Activated T-helper 17 cell treated with anti-CD3 and anti-CD28 coated beads, Interleukin-2, amount 50 U/mL, for 72 hours (primary cell): ENCODE measurements around the gene PTPRD. TPM values are rescaled to one million over a fixed set of nuclear protein-coding genes. Genes with fewer than 3 reads are reported as not detected.

Experiments used
- ATAC-seq: fragments of 150-1000 bp; cut with Tn5 transposase; replicated peaks from 2 replicates; pipeline ENCODE4 v1.10.0; 2021; ENCODE audit warnings: mild to moderate bottlenecking, moderate library complexity
- H3K27ac Mint-ChIP-seq: one replicate; pipeline ENCODE4 v1.8.0; 2022; ENCODE audit warnings: mixed read lengths
- H3K27me3 Mint-ChIP-seq: one replicate; pipeline ENCODE4 v1.8.0; 2022; ENCODE audit warnings: mixed read lengths
- H3K36me3 Mint-ChIP-seq: one replicate; pipeline ENCODE4 v1.8.0; 2022; ENCODE audit warnings: low read depth, mild to moderate bottlenecking, mixed read lengths
- H3K4me1 Mint-ChIP-seq: one replicate; pipeline ENCODE4 v1.8.0; 2022; ENCODE audit warnings: mixed read lengths
- H3K4me3 Mint-ChIP-seq: one replicate; pipeline ENCODE4 v1.8.0; 2022; ENCODE audit warnings: mild to moderate bottlenecking, mixed read lengths
- H3K9me3 Mint-ChIP-seq: one replicate; pipeline ENCODE4 v1.8.0; 2022; ENCODE audit warnings: mixed read lengths
- total RNA-seq, 2 donors: library from RNA; stranded (reverse); gene quantifications; one replicate each; pipeline ENCODE4 v1.2.3, GENCODE V29; 2022

PTPRD gene
- total RNA-seq, 2 donors from 2014 or later = 0.04 TPM; not detected in 1

DNA sequence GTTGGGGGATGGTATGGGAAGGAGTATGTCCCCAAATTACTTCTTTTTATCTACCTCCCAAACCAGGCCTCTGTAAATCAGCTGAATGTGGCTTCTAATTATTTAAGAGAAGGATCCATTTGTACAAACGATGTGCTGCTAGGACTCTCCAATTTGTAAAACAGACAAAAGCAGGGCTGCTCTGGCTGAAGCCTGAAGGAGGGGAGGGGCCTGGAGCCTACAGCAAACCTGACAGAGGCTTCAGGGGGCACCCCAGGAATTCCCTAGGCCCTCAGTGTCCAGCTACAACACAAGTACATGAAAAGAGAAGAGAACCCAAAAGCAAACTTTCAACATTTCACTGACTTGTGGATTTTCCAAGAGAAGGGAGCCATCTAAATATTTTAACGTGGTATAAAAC, 1873.9 kb downstream of the PTPRD start:
- Mint-ChIP-seq H3K4me3 (no peak overlapping the region), H3K4me1 (no peaks in the 10 kb centered on the region), H3K36me3 (no peaks in the 10 kb centered on the region), H3K27me3 (no peaks in the 10 kb centered on the region), H3K9me3 (no peaks in the 10 kb centered on the region), H3K27ac (no peak overlapping the region)
- ATAC-seq = no peak

DNA sequence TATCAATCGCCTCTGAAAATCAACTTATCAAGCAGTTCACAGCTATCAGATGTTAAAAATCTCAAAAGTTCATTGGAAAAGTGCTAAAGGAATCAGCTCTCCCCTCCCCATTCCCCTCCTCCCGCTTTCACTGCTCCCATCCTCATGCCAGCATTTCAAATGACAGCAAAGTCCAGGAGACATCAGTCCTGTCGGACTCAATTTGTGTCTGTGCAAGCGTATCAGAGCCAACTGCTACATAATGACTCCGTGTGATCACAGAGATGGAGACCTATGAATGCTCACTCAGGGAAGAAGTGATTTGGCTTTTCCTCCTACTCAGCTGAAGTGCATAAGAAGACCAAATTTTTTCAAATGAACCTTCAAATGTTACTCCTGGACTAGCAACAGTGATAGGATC, 1876.0 kb downstream of the PTPRD start:
- no peaks in the 10 kb centered on the region for H3K27me3 Mint-ChIP-seq
- no peaks in the 10 kb centered on the region for H3K9me3 Mint-ChIP-seq
- ATAC-seq = no peak
- no peaks in the 10 kb centered on the region for H3K36me3 Mint-ChIP-seq
- H3K4me3 Mint-ChIP-seq = no peak overlapping the region
- no peaks in the 10 kb centered on the region for H3K4me1 Mint-ChIP-seq
- no peak overlapping the region for H3K27ac Mint-ChIP-seq

DNA sequence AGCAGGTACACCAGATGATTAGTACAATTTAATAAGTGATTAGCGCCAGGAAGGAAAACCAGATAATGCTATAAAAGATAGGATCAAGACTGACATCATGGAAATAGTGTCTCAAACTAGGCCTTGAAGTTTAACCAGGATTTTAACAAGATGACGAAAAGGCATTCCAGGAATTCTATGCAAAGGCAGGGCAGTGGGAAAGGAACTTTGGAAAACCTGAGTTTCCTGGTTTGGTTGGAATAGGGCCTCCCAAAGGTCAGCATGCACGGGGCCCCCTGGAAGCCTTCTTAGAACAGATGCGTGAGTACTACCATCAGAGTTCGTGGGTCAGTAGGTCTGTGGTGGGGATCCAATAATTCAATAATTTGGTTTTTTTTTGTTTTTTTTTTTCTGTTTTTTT, 1878.0 kb downstream of the PTPRD start:
- no peak for ATAC-seq
- H3K27me3 Mint-ChIP-seq = no peaks in the 10 kb centered on the region
- H3K9me3 Mint-ChIP-seq = no peaks in the 10 kb centered on the region
- H3K27ac Mint-ChIP-seq = no peak overlapping the region
- H3K4me1 Mint-ChIP-seq = no peaks in the 10 kb centered on the region
- H3K36me3 Mint-ChIP-seq = no peaks in the 10 kb centered on the region
- H3K4me3 Mint-ChIP-seq = no peak overlapping the region

DNA sequence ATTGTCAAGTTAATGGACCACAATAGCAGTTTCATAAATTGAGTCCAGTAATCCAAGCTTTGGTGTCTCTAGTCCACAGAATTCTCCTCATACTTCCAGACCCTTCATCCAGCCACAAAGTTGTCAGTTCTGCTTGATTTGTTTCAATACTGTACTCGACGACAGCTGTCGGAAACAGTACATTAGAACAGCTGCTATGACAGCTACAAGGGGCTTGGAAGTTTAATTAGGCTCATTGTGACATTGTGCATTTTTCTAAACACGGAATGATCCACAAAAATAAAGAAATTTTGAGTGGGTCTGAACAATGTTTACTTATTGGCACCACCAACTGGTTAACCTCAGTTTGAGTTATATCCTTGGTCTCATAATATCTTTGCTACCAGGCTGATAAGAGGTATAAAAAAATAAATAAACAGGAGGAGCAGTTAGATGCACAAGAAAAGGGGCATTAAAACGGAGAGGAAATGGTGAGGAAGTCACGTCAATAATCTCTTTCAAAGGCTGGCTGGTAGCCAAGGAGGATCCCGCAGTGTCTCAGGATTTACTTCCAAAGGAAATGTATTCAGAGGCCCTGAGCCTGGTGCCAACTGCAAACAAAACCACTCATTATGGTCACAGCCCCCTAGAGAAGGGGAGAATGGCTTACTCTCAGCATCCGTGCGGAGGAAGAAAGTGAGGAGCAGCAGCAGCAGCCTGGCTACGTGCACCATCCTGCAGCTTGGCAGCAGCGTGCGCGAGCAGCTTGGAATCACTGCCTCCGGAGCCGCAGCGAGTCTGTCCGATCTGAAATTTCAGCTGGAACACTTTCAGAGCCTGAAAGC, 1879.5 kb downstream of the PTPRD start:
- no peak for ATAC-seq

DNA sequence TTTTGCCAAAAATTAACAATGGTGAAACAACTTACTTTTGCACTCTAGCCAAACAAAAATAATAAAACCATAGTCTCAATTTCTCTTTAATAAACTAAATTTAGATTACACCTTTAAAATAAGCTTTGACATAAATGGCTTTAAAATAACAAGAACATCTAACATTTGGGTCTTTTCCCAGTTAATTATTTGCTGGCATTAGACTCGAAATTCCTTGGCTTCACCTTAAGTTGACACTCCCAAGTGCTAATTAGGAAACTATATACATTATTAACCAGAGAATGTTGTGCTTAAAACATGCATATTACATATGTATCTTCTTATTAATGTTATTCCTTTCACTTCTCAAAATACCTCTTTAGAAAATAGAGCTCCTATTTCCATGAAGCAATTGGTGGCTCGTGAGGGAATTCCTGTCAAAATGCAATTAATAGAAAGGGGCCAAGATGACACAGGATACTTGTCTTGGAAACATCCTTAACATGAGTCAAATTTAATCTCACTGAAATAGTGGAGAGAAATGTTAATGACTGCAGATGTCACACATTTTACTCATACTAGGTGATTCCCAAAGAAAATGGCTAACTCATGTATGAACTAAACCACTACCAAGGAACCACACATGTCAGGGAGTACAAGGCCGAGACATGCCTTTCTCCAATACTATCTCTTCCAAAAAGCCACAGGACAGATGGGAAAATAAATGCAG, 1880.3 kb downstream of the PTPRD start:
- Mint-ChIP-seq H3K36me3 (no peaks in the 10 kb centered on the region), H3K27ac (no peak overlapping the region), H3K4me1 (no peaks in the 10 kb centered on the region), H3K9me3 (no peaks in the 10 kb centered on the region), H3K27me3 (no peaks in the 10 kb centered on the region), H3K4me3 (no peak overlapping the region)
- ATAC-seq = no peak

More for the DNA sequence above, 1879.5 kb downstream of the PTPRD start:
- H3K36me3 Mint-ChIP-seq = no peaks in the 10 kb centered on the region
- H3K4me3 Mint-ChIP-seq = no peak overlapping the region
- no peaks in the 10 kb centered on the region for H3K4me1 Mint-ChIP-seq
- no peaks in the 10 kb centered on the region for H3K9me3 Mint-ChIP-seq
- no peaks in the 10 kb centered on the region for H3K27me3 Mint-ChIP-seq
- no peak overlapping the region for H3K27ac Mint-ChIP-seq

DNA sequence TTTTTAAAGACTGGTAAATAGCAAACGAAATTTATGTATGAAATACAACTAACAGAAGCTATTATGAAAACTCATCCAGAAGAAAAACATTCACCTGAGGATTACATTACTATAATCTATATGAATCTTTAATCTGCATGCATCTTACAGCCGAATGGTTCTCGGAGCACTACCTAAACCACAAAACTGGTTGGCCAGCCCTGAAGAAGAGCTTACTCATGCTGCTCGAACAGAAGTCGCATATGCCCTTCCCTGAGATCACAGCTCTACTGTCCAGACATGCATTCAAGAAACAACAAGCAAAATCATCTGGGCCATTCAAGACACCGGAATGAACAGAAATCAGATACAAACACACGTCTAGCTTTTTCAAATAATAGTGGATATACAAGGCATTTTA, 1882.2 kb downstream of the PTPRD start:
- no peaks in the 10 kb centered on the region for H3K36me3 Mint-ChIP-seq
- H3K27me3 Mint-ChIP-seq = peaks cover 6% of the 10 kb centered on the region
- no peaks in the 10 kb centered on the region for H3K4me1 Mint-ChIP-seq
- H3K27ac Mint-ChIP-seq = no peak overlapping the region
- ATAC-seq = no peak
- H3K4me3 Mint-ChIP-seq = no peak overlapping the region
- no peaks in the 10 kb centered on the region for H3K9me3 Mint-ChIP-seq

DNA sequence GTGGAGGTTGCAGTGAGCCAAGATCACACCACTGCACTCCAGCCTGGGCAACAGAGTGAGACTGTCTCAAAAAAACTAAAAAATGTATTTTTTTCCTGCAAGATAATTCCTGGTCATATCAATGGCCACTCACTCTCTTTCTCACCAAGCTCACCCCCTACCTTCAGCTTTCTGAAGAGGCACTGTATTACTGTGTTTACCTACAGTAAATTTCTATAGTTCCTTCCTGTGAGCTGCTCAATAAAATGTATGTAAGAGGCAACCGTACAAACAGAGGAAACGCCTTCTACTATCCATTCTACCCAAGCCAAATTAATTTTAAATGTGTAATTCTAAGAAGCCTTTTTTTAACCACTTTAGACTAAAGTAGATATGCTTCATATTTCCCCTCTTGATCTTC, 1883.9 kb downstream of the PTPRD start:
- H3K27ac Mint-ChIP-seq = no peak overlapping the region
- ATAC-seq = no peak
- no peaks in the 10 kb centered on the region for H3K9me3 Mint-ChIP-seq
- H3K36me3 Mint-ChIP-seq = no peaks in the 10 kb centered on the region
- no peaks in the 10 kb centered on the region for H3K4me1 Mint-ChIP-seq
- no peak overlapping the region for H3K4me3 Mint-ChIP-seq
- H3K27me3 Mint-ChIP-seq = peaks cover 6% of the 10 kb centered on the region

DNA sequence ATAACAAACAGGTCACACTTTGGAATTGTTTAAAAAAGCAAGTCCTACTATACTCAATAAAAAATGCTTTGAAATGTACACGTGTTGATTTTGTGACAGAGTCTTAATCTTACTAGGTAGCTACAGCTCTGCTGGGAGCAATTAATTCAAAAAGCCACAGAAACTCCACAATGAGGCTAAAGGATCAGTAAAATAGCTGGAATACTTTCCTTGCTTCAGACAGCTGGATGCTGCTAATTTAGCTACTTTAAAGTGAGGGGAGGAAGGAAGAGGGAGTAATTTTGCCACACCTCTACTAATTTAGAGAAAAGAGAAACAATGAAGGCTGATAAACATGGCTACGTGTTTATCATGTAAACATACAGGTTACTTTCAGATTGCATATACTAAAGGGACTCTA, 1885.6 kb downstream of the PTPRD start:
- Mint-ChIP-seq H3K4me3 (no peak overlapping the region), H3K36me3 (no peaks in the 10 kb centered on the region), H3K9me3 (no peaks in the 10 kb centered on the region), H3K27ac (no peak overlapping the region), H3K27me3 (peaks cover 6% of the 10 kb centered on the region), H3K4me1 (no peaks in the 10 kb centered on the region)
- no peak for ATAC-seq

DNA sequence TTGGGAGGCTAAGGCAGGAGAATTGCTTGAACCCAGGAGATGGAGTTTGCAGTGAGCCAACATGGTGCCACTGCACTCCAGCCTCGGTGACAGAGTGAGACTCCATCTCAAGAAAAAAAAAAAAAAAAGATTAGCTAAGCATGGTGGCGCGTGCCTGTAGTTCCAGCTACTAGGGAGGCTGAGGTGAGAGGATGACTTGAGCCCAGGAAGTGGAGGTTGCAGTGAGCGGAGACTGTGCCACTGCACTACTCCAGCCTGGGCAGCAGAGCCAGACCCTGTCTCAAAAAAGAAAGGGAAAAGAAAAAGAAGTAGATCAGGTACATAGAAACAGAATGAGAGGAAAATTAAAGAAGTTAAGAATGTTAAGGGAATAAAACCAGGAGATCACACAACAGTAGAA, 1886.1 kb downstream of the PTPRD start:
- Mint-ChIP-seq H3K9me3 (no peaks in the 10 kb centered on the region), H3K27ac (no peak overlapping the region), H3K4me3 (no peak overlapping the region), H3K36me3 (no peaks in the 10 kb centered on the region), H3K27me3 (peaks cover 6% of the 10 kb centered on the region), H3K4me1 (no peaks in the 10 kb centered on the region)
- ATAC-seq = no peak

DNA sequence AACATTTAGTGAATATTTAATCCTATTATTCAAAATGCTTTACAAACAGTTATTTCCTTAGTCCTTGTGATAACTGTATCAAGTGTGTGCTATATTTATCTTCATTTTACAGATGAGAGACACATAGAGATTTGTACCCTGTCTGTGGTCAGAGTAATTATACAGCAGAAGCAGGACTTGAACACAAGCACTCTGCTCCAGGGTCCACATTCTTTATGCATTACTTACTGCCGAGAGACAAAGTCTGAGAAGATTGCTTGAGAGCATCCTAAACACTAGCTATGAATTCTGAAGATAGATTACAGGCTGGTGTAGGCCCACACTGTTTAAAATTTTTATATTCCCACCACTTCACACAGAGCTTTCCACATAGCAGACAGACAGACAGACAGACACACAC, 1887.2 kb downstream of the PTPRD start:
- no peaks in the 10 kb centered on the region for H3K36me3 Mint-ChIP-seq

DNA sequence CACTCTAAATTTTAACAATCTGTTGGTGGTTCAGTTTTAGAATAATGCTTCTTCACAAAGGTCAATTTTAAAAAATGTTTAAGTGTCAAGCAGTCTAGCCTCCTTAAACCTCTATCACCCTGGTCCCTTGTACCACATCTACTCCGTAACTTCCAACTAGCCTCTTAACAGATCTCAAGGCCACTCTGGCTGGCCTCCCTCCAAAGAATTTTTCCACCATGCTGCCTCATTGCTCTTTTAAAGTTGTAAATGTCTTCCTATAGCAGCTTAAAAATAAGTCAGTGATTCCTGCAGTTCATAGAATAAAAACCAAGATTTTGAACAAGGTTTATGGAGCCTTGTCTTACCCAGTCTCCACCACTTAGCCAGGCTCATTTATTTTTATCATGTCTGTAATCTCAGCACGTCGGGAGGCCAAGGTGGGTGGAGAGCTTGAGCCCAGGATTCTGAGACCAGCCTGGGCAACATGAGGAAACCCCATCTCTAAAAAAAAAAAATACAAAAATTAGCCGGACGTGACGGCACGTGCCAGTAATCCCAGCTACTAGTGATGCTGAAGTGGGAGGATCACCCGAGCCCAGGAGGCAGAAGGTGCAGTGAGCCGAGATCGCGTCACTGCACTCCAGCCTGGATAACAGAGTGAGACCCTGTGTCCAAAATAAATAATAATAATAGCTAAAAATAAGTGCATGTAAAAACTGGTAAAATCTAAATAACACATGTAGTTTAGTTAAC, 1888.4 kb downstream of the PTPRD start:
- H3K4me1 Mint-ChIP-seq = no peaks in the 10 kb centered on the region
- H3K4me3 Mint-ChIP-seq = no peak overlapping the region
- H3K9me3 Mint-ChIP-seq = no peaks in the 10 kb centered on the region
- no peaks in the 10 kb centered on the region for H3K36me3 Mint-ChIP-seq
- peaks cover 6% of the 10 kb centered on the region for H3K27me3 Mint-ChIP-seq
- ATAC-seq = no peak
- no peak overlapping the region for H3K27ac Mint-ChIP-seq

More for the DNA sequence above, 1887.2 kb downstream of the PTPRD start:
- Mint-ChIP-seq H3K9me3 (no peaks in the 10 kb centered on the region), H3K27me3 (peaks cover 6% of the 10 kb centered on the region), H3K4me1 (no peaks in the 10 kb centered on the region), H3K4me3 (no peak overlapping the region), H3K27ac (no peak overlapping the region)
- no peak for ATAC-seq

DNA sequence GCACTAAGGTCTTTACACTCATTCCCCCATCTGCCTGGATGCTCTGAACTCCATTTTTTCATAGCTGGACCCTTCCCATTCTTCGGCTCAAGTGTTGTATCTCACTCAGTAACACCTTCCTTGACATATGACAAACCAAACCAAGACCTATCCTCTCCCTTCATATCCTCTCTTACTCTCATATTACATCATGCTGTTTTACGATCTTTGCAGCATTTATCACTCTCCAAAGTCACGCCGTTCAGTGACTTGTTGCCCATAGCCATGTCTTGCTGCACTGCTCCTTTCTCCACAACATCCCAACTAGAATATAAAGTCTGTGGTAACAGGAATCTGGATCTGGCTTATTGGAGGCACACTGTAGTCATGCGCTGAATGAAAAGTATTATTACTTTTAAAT, 1889.6 kb downstream of the PTPRD start:
- H3K27me3 Mint-ChIP-seq = peaks cover 6% of the 10 kb centered on the region
- H3K27ac Mint-ChIP-seq = no peak overlapping the region
- no peaks in the 10 kb centered on the region for H3K4me1 Mint-ChIP-seq
- ATAC-seq = no peak
- no peaks in the 10 kb centered on the region for H3K36me3 Mint-ChIP-seq
- no peaks in the 10 kb centered on the region for H3K9me3 Mint-ChIP-seq
- H3K4me3 Mint-ChIP-seq = no peak overlapping the region

DNA sequence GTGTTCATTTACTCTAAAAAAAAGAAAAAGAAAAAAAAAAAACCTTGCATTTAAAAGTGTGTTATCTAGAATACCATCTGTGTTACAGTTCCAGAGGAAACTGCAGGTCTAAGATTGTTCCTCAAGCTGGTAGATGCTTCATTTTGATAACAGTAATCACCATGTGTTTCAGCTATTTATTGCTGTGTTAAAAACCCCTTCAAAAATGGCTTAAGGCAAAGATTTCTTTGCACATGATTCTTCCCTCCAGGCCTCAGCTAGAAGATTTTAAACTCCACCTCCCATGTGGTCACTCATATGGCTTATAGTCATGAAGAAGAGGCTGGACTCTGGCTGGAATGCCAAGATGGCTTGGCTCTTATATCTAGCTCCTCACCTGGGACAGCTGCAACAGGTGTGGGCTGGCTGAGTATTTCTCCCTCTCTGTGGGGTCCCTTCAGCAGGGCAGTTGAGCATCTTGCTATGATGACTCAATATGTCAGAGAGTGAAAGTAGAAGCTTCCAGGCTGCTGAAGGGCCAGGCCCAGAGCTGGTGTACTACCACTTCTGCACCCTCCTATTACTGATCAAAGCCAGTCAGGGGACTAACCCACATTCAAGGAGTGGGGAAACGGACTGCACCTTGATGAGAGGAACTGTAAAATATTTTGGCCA, 1892.8 kb downstream of the PTPRD start:
- H3K9me3 Mint-ChIP-seq = no peaks in the 10 kb centered on the region
- H3K4me3 Mint-ChIP-seq = no peak overlapping the region
- H3K27me3 Mint-ChIP-seq = no peaks in the 10 kb centered on the region
- H3K4me1 Mint-ChIP-seq = no peaks in the 10 kb centered on the region
- peak; percentile 62 for ATAC-seq
- H3K36me3 Mint-ChIP-seq = no peaks in the 10 kb centered on the region
- H3K27ac Mint-ChIP-seq = no peak overlapping the region

DNA sequence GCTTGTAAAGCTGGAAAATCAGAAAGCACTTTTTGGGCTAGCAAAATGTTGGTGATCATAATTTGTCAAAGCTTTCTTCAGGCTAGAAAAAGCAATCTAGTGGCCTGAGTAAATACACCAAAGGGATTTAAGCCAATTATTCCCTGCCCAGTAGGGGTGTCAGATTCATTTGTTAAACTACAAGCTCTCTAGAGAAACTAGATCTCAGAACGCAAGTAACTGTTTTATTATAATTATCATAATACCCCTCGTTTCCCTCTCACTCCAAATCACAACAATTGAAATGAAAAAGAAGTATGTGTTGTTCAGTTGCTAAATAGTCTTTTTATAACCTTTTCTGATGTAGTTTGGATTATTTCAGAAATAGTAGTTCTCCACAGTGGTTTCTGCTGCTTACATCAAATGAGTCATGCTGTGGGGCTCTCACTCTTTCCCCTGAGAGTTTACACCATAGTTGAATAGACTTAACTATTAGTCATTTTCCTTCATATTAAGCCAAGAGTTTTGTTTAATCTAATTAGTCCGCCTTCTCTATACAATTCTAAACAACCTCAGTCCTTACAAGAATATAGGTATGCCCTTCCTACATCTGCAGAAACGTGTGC, 1894.6 kb downstream of the PTPRD start:
- no peak overlapping the region for H3K4me3 Mint-ChIP-seq
- ATAC-seq = no peak
- H3K27me3 Mint-ChIP-seq = no peaks in the 10 kb centered on the region
- H3K36me3 Mint-ChIP-seq = no peaks in the 10 kb centered on the region
- H3K4me1 Mint-ChIP-seq = no peaks in the 10 kb centered on the region
- H3K27ac Mint-ChIP-seq = no peak overlapping the region
- no peaks in the 10 kb centered on the region for H3K9me3 Mint-ChIP-seq
